DMS53 treated with DMSO at 0.1 percent for 48 hours (cell line): Measurements from ENCODE around the gene THTPA.

ENCODE experiments used
- DNase-seq: peaks from one replicate; lab custom pipeline; 2025; ENCODE audit not compliant: unreplicated experiment; lab: John Stamatoyannopoulos, UW

Gene THTPA, protein sequence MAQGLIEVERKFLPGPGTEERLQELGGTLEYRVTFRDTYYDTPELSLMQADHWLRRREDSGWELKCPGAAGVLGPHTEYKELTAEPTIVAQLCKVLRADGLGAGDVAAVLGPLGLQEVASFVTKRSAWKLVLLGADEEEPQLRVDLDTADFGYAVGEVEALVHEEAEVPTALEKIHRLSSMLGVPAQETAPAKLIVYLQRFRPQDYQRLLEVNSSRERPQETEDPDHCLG

DNA sequence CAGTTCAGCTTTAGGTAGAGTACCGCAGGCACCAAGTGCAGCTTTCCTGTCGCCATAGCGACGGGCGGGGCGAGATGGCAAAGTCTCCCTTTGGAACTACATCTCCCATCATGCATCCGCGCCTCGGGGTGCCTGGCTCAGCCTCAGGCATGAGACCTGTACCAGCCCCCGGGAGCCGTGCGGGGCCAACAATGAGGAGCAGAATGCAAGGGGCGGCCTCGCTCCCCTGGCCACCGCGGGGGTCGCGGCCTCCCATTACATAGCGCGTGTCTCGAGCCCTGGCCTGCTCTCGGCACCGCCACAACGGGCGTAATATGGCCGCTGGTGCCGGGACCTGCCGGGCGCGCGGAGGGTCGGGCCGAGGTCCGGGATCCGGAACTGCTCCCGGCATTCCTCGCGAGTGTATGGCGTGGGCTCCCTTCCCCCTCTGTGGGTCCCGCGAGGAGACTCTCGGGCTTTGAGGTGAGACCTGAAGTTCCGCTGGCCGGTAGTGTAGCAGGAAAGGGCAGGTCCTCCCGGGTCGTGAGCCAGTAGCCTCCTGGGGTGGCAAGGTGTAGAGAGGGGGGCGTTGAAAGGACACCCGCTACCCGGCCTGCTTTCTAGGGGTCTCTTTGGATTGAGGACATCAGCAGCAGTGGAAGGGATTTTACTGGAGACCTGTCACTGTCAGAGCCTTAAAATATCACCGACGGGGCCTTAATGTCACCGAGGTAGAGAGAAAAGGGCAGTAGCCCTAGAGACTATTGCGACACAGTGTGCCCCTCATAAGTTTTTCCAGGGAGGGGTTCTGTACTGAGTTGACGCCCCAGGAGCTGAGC lies at the start of gene THTPA:
TSS of gene THTPA (plus strand) at position 390 of the 818 bp plus-strand sequence. CDS start 487 bp downstream, outside the sequence.
- peak; percentile 60 for DNase-seq

DNA sequence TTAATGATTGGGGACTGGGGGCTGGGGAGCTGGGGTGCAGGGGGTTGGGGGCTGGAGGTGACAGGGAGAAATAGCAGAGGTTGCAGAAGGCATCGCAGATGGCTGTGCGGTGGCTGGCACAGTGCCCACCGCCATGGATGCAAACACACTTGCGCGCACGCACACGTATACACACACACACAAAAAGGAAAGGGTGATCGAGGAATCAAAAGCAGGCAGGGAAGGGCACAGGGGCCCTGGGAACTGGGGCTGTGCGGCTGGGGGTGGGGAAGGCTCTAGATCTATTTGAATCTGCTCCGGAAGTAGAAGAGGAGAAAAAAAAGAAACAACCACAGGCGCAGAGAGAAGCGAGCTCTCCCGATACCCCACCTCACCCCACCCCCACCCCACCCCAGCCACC lies 43.9 kb upstream of the THTPA start:
- DNase-seq = peak; percentile 4

DNA sequence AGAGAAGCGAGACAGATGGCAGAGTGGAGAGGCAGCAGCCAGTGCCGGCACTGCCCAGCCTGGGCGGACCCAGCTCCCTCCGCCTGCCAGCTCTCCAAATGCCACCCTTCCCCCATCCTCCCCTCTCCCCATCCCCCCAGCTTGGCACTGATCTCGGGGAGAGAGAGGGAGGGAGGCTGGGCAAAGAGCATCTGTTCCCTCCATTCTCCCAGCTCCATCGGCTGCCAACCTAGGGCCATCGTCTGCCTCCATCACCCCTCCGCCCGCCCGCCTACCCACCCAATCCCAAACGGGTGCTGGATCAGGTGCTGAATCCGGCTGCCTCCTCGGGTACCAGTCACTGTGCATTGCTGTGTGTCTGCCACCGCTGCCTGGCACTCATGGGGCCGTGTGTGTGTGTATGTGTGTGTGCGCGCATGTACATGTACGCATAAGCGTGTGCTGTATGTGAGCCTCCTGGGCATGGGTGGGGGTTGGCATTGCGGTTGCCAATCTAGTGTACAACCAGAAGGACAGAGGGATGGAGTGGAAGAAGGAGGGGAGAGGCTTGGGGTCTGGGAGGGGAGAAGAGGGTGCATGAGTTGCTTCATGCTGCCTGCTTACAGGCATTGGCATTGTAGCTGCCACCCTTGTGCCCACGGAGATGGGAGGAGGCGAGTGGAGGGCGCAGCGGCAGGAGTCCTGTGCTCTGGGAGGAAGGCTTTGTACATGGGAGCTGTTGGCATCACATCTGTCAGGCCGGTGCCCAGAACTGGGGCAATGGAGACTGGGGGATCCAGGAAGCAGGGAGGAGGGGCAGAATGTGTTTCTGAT lies 42.9 kb upstream of the THTPA start:
- DNase-seq = no peak

DNA sequence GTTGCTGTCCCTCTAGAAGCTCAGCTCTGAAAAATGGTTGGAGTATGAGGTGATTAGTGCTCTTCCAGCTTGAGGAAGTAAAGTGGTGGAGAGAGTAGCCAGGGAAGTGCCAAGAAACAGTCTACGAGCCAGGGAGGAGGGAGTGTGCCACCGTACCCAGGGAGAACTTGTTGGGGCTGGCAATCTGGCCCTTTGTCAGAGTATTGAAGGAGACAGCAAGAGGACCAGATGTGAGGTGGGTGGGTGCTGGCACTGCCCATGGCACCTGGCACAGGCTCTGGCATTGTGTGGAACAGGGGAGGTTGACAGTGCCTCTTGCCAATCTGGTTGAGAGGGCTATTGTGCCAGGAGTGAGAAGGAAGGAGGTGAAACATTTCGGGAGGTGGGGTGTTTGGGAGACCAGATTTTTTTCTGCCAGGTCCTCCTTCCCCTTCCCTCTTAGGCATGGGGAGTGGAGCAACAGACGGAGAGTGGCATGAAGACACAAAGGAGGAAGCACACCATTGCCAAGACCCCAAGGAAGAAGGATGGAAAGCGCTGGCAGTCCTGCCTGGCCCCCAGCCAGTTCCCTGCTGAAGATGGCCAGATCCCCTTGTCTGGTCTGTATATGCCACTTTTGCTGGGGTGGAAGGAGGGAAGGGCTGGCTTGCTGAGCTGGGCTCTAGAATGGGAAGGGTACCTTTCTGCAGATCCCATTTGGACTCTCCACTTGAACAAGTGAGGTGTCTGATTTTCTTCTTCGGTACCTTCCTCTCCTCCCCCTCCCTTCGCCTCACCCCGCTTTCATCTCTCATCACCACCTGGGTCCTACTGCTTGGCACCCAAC lies 42.0 kb upstream of the THTPA start:
- DNase-seq = no peak

DNA sequence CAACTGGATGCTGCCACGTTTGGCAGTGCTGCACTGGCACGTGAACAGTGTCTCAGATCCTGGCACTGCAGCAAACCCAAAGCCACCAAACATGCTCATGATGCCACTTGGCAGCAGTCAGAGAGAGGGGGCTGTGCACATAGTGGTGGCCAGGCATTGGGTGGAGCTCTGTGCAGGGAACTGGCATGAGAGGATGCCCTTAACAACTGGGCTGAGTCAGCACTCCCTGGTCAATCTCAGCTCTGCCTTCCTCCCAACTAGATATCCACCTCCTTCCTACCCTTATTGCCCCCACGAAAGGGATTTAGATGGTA lies 41.5 kb upstream of the THTPA start:
- DNase-seq = no peak

DNA sequence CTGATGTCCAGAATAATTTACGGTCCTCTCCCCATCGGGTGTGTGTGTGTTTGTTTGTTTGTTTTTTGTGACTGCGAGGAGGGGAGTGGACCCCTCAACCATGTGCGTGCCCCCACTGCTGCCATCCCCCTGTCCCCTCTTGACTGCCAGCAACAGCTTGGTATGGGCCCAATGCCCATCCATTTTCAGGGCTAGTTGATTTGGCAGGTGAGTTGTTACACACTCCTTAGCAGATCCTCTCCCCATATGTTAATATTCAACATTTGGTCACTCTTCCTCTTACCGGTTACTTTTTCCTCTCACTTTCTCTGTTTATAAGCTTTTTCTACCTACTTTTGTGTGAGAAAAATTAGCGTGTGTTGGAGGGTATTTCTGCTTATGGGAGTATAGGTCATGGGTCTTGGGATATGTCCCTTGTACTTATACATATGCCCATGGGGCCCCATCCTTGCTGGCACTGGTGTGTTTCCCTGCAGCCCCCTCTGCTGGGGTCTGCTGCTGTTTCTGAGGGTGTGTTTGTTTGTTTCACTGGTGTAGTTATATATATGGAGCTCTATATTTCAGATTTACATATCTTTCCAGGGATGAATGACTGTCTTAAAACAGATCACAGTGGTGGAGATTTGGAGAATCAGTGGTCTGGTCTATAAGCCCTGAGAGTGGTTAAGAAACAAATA lies 38.3 kb upstream of the THTPA start:
- DNase-seq = no peak

DNA sequence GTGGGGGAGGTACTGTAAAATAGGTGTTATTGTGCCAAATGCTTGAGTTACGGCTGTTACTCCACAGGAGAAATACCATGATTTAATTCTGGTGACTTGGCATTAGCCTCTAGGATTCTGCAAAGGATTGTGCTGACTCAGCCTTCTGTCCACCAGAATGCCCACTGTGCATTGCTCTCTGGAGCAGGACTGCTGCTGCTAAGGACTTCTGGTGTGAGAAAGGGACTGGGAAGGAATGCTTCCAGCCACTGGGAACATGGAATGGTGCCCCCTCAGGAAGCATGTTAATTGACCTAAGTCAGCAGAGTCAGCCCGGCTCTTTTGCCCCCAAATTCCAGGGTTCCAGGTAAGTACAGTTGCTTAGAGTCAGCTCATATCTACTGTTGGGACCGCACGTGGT lies 37.4 kb upstream of the THTPA start:
- no peak for DNase-seq

DNA sequence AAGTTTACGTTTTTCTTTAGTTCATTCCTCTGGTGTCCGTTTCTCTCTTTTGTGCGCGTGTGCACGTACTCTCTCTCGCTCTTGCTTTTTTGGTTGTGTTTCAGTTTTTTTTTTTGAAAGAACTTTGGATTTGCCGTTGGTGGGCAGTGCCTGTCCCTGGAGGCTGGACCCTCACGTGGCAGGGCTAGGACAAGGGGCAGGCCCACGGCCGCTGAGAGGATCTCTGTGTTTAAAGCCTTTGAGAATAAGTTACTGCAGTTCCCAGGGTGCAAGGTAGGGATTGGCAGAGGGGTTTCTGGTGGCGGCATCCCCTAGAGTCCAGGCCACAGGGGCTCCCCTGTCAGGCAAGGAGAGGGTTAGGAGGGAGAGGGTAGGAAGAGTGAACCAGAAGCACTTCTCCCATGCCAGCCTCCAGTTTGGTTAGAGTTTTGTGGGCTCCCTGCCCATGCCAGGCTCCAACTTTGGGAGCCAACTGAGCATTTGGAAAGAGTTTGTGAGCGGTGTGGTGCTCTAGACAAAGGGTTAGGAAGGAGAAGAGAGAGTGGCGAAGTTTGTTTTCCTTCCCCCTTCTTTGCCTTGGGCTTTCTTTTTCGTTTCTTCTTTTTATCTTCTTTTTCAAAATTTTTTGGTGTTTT lies 35.1 kb upstream of the THTPA start:
- no peak for DNase-seq

DNA sequence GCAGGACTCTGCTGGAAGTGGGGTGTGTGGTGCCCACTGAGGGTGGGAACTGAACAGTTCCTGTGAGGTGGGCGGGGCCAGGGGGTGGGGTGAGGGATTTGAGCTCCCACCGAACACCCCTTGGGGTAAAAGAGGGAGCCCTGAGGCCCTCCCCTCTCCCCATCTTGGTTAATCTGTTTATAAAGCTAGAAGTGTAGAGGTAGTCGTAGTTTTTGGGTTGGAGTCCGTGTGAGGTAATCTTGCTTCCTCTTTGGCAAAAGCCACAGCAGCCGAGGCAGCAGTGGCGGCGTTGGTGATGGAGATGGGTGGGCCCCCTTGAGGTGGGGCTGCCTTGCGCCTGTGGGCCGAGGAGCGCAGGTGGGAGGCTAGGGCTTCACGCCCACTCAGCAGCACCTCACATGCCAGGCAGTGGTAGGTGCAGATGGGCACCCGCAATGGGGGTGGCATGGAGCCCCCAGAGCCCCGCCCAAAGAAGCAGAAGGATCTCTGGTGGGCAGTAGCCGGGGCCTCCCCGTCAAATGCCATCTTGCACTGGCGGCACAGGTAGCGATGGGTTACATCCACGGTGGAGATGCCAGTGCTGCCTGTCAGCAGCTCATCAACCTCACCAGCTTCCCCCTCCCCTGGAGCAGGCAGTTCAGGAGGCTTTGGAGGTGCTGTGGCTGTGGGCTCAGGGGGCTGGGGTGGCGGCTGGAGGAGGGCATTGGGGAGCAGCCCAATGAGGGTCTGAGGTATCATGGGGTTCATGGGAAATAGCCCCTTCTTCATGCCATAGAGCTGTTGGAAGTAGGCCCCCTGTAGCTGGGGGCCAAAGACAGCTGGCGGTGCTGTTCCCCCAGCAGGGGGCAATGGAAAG lies 34.1 kb upstream of the THTPA start:
- DNase-seq = no peak

DNA sequence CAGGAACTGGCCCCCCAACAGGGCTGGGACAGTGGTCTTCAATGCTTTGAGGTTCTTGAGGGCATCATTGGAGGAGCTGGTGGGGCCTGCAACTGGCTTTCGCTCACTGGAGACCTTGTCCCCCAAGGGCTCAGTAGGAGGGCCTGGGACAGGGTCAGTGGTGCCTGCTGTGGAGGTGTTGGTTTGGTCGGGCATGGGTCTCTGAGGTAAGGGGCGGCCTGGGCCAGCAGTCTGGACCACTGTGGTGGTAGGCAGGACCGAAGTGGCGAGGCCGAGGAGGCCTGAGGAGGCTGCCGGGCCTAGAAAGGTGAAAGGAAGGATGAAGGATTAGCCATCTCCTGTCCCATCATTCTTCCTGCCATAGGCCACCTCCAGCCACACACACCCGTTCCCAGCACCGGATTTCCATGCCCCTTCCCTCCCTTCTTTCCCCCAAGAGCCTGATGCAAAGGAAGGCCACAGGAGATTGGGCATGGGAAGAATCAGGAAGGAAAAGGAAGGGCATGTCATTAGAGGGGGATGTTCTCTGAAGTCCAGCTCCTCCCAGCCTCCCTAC lies 33.4 kb upstream of the THTPA start:
- DNase-seq = no peak

DNA sequence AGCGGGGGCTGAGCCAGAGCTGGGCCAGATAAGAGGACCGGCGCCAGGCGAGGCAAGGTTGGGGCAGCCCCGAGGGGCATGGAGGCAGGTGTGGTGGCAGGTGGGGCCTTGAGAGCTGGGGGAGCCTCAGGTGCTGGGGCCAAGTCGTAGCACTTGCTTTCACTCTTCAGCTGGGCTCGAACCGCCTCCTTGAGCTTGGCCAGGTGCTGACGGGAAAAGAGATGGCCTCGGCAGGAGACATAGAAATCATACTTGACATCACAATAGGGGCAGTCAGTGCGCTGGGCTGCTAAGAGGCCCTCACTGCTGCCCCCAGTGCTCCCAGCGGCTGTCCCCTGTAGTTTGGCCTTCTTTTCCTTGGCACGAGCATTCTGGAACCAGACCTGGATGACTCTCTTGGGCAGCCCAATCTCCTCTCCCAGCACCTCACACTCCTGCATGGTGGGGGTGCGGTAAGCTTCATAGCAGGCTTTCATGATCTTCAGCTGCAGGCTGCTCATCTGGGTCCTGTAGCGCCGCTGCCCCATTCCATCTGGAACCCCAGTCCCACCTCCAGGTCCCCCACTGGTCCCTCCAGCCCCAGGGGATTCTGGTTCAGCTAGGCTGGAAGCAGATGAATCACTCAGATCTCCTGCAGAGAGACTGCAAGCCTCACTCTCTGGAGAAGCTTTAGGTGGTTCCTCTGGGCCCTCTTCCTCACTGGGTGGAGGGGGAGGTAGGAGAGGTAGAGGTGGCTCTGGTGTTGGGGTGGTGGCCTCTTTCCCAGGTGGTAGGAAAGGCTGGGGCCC lies 32.6 kb upstream of the THTPA start:
- DNase-seq = no peak

DNA sequence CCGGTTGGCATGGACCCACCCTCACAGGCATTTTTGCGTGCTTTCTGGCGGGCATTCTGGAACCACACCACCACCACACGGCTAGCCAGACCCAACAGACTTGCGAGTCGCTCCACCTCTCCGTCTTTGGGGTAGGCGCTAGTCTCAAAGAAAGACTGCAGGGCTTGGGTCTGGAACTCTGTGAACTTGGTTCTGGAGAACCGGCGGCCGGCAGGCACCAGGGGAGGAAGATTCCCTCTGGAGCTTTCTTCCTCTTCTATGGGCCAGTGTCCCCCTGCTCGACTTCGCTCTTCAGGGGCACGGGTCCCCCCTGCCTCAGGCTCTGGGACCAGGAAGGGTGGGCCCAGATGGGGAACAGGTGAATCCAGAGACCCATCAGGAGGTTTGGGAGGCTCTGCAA lies 31.1 kb upstream of the THTPA start:
- no peak for DNase-seq

DNA sequence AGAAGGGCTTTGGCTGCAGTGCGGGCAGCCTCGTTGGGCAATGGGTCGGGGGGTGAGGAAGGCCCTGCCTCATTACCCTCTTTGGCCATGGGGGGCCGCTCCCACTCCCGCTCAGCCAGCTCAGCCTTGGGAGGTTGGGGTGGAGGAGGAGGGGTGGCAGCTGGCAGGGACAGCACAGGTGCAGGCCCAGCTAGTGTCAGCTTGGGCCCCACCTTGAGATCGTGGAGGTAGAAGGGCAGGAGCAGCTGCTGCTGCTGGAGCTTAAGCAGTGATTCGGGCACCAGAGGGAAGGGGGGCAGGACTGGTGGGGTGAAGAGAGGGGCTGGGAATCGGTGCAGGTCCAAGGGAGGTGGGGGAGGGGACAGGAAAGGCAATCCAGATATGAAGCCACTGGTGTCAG lies 30.5 kb upstream of the THTPA start:
- no peak for DNase-seq

DNA sequence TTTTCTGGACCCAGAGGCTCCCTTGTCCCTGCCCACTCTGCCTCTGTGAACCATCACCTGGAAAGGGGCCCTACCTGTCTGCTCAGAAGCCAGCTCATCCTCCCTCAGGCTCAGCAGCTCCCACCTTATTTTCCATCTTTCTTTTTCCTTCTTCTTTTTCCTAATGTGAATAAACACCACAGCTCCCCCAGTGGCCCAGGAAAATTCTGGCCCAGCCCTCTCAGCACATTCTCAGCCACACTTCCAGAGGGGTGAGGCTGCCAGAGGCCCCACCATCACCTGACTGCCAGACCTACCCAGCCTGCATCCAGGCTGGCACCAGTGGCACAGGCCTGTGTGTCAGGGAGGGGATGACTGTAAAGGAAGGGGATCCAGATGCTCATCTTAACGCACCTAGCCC lies 27.5 kb upstream of the THTPA start:
- DNase-seq = no peak

DNA sequence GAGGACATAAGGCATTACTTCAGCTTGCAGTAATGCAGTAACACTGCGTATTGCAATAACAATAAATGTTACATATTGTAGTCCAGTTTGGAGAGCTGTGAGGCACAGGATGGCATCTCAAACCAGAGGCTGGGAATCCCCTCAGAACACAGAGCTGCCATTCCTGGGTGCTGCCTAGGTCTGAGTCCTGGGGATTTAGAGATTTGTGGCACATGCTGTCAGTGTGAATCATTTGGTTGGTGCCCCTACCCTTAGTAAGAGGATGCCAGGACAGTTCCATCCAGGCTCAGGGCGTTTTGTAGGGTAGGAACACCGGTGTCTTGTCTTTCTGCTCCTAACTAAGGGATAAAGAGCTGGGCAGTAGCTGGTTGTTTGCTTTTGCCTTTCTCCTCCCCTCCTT lies 27.1 kb upstream of the THTPA start:
- DNase-seq = no peak

DNA sequence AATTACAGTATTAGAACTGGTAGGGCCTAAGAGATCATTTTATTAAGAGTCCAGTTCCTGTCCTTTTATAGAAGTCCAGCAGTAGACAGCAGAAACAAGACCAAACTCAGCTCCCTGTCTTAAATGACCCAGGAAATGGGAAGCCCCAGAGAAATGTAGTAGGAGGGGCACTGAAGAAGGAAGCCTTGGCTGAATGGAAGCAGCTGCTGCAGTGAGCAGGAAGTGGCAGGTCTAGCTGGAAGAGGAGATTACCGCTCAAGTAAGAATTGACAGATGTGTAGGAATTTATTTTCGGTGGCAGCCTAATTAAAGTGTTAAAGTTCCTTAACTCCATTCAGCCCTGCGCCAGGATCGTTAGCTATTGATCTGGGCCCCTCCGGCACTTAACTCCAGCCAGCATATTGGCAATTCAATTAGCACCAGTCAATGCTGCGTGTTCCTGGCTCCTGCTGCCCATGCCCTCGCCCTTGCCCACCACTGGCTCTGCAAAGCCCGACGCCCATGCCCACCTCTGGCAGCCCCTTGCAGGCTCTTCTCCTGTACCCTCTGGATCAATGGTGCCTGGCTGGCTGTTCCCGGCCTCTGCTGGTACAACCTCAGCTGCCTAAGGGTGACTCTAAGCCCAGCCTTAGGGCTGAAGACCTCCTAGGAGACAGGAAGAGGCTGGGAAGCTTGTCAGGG lies 25.6 kb upstream of the THTPA start:
- peak; percentile 43 for DNase-seq

DNA sequence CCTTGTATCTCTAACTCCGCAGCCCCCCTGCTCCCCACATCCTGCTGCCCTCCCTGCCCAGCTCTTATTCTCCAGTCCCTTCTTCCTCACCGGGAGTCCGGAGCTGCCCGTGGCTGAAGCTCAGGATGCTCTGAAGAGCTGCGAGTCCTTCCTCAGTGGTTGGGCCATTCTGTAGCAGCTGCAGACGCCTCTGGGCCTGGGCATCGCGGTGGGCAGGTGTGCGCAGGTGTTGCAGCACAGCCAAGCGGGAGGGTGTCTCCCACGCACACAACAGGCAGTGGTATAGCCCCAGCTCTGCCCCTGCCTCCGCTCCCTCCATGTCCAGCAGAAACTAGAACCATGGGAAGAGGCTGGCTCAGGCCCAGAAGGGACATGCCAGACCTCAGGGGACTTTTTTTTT lies 24.7 kb upstream of the THTPA start:
- DNase-seq = no peak

DNA sequence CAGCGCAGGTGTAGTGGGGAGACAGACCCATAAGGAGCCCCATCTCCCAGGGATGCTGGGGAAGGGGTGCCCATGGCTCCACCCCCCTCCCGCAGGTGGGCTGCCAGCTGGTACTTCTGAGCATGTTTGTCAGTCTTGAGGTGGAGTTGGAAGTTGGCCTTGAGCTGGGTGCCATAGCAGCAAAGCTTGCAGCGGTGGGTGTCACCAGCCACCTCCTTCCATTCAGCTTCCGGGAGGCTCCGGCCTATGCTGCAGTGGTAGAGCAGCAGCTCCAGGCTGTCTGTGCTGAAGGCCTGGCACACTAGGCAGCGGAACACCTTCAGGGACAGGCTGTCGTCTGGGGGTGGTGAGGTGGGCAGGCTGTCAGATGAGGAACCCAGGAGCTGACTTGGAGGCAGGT lies 23.4 kb upstream of the THTPA start:
- no peak for DNase-seq
